Activated CD4-positive, alpha-beta T cell treated with anti-CD3 and anti-CD28 coated beads, Interleukin-2, amount 50 U/mL, for 4 hours (primary cell): ENCODE data around the gene CERT1.
"Not testable (repeated sequence)": the region's sequence is repeated elsewhere in the genome, so short reads cannot be mapped to it uniquely, and the experiment has no call there.

Source experiments
- DNase-seq, 2 experiments: peaks; one replicate each; pipeline ENCODE4 v3.0.0-alpha.2; 2020

Gene CERT1

GRCh38 chr5:75523275-75523674 is 11.8 kb upstream of the CERT1 start:
- DNase-seq = no peak

- no peak for DNase-seq
These were observed 11.1 kb upstream of the CERT1 start for GRCh38 chr5:75522542-75522941.

- DNase-seq = no peak
These were observed 10.6 kb upstream of the CERT1 start for GRCh38 chr5:75522025-75522424.

GRCh38 chr5:75521195-75521594 is 9.8 kb upstream of the CERT1 start:
- DNase-seq = no peak

GRCh38 chr5:75519761-75520160 is 8.3 kb upstream of the CERT1 start:
- no peak for DNase-seq

GRCh38 chr5:75514323-75514722 is 2.9 kb upstream of the CERT1 start:
- no peak for DNase-seq

GRCh38 chr5:75513841-75514240 is 2.4 kb upstream of the CERT1 start:
- no peak for DNase-seq

GRCh38 chr5:75512383-75513074 is 1.1 kb upstream of the CERT1 start:
- DNase-seq = no peak

- peak in 1 of 2 experiments; percentile 27 for DNase-seq
These were observed 494 bp downstream of the CERT1 start for GRCh38 chr5:75510836-75511434.

GRCh38 chr5:75510417-75510835 is 1.0 kb downstream of the CERT1 start:
- DNase-seq = no peak

GRCh38 chr5:75509956-75510355 is 1.5 kb downstream of the CERT1 start:
- DNase-seq = no peak

GRCh38 chr5:75509546-75509945 is 1.9 kb downstream of the CERT1 start:
- DNase-seq = no peak

- DNase-seq = no peak
These were observed 3.6 kb downstream of the CERT1 start for GRCh38 chr5:75507841-75508240.

- not testable (repeated sequence) for DNase-seq
These were observed 6.3 kb downstream of the CERT1 start for GRCh38 chr5:75505112-75505511.

- DNase-seq = not testable (repeated sequence)
These were observed 12.6 kb downstream of the CERT1 start for GRCh38 chr5:75498875-75499274.

GRCh38 chr5:75498208-75498777 is 13.1 kb downstream of the CERT1 start:
- DNase-seq = no peak

- no peak for DNase-seq
These were observed 15.4 kb downstream of the CERT1 start for GRCh38 chr5:75496026-75496425.

GRCh38 chr5:75491621-75492020 is 19.8 kb downstream of the CERT1 start:
- no peak for DNase-seq

GRCh38 chr5:75489847-75490246 is 21.6 kb downstream of the CERT1 start:
- DNase-seq = not testable (repeated sequence)

GRCh38 chr5:75484605-75485004 is 26.8 kb downstream of the CERT1 start:
- DNase-seq = no peak

GRCh38 chr5:75482482-75482881 is 28.9 kb downstream of the CERT1 start:
- DNase-seq = no peak

- DNase-seq = no peak
These were observed 30.4 kb downstream of the CERT1 start for GRCh38 chr5:75481024-75481423.

- DNase-seq = no peak
These were observed 36.1 kb downstream of the CERT1 start for GRCh38 chr5:75475364-75475763.

GRCh38 chr5:75473463-75473862 is 38.0 kb downstream of the CERT1 start:
- no peak for DNase-seq
